Stomach (tissue), 9 donors: ENCODE data around the gene CDKN1C. TPM values are rescaled to one million over a fixed set of nuclear protein-coding genes. Genes with fewer than 3 reads are reported as not detected.

Experiments used
- DNase-seq, 2 donors: peaks; one replicate each; pipeline versions ENCODE4 v3.0.0 to v3.0.0-alpha.2; 2013 to 2019
- H3K27ac ChIP-seq, 5 donors: fragments of 200-600 bp in 4 of 5; sonication (generic) in 4 of 5; one replicate each; pipeline ENCODE4 v1.5.1; 2013 to 2019; ENCODE audit warnings: mild to moderate bottlenecking in 1 of 5, moderate library complexity in 1 of 5
- H3K27me3 ChIP-seq, 3 donors: fragments of 200-600 bp; sonication (generic); one replicate each; pipeline ENCODE4 v1.5.1; 2017 to 2019; ENCODE audit warnings: mixed run types in 1 of 3
- H3K36me3 ChIP-seq, 4 donors: fragments of 200-600 bp; sonication (generic); 1 replicate in 3 of 4; 2 replicates in 1 of 4; pipeline ENCODE4 v1.5.1; 2016 to 2019
- H3K4me1 ChIP-seq, 4 donors: fragments of 200-600 bp; sonication (generic); one replicate each; pipeline ENCODE4 v1.5.1; 2016 to 2019
- H3K4me3 ChIP-seq, 4 donors: fragments of 200-600 bp; sonication (generic) in 3 of 4; one replicate each; pipeline ENCODE4 v1.5.1; 2016 to 2019; ENCODE audit warnings: mild to moderate bottlenecking in 1 of 4
- H3K9me3 ChIP-seq, 4 donors: fragments of 200-600 bp; sonication (generic); one replicate each; pipeline ENCODE4 v1.5.1; 2016 to 2019
- EP300 ChIP-seq: sonication (generic); formaldehyde crosslinking; IDR thresholded peaks from one replicate; pipeline ENCODE4 v1.6.1; 2017; ENCODE audit warnings: antibody characterized with exemption
- POLR2A ChIP-seq, 4 donors: fragments of 450-650 bp; IDR thresholded peaks; one replicate each; pipeline ENCODE4 v1.6.1; 2016; ENCODE audit warnings: antibody characterized with exemption in 4 of 4, control low read depth in 2 of 4, mild to moderate bottlenecking in 1 of 4, moderate library complexity in 1 of 4
- POLR2AphosphoS5 ChIP-seq, 3 donors: sonication (generic); formaldehyde crosslinking; IDR thresholded peaks; one replicate each; pipeline ENCODE4 v1.6.1; 2016; ENCODE audit warnings: antibody characterized with exemption in 3 of 3
- WGBS, 5 donors: extraction: QIAGEN DNeasy Blood & Tissue Kit in 3 of 5; methylation state at CpG; one replicate each; pipeline versions ENCODE4 v1.1.5 to v1.1.7; 2013 to 2018; 5-methylcytosine and 5-hydroxymethylcytosine counted together
- intact Hi-C: fragments of 100-400 bp; cut with DNase I; formaldehyde crosslinking; loops from one replicate; pipeline ENCODE4 v1.15.1; 2023; ENCODE audit warnings: low total_unique reads
- polyA plus RNA-seq, 3 donors: library from polyadenylated mRNA; stranded (reverse); fragments of 200-250 nt; gene quantifications; one replicate each; pipeline ENCODE4 v1.2.3, GENCODE V29; 2013
- total RNA-seq, 5 donors: library from RNA; depleted of rRNA; stranded (reverse); fragments of >200 nt; gene quantifications; one replicate each; pipeline versions ENCODE4 v1.1.0 to v1.2.3, GENCODE V29; 2014 to 2016
- TF ChIP-seq, protein P1 (sequence below), 7 experiments: fragments of 450-650 bp in 4 of 7; fragments of 200-600 bp in 3 of 7; sonication (generic) in 3 of 7; IDR thresholded peaks; one replicate each; pipeline ENCODE4 v1.5.1; 2016 to 2019; ENCODE audit warnings: antibody characterized with exemption in 7 of 7, control low read depth in 2 of 7, mild to moderate bottlenecking in 1 of 7
- donor health status: healthy with polysubstance abuse.
- donor health status: Bipolar disorder and iron deficiency.
- donor health status: healthy.

The CDKN1C gene
- total and polyA plus RNA-seq, 8 donors, result 10.5 to 99.1 (median 42.3) TPM

DNA sequence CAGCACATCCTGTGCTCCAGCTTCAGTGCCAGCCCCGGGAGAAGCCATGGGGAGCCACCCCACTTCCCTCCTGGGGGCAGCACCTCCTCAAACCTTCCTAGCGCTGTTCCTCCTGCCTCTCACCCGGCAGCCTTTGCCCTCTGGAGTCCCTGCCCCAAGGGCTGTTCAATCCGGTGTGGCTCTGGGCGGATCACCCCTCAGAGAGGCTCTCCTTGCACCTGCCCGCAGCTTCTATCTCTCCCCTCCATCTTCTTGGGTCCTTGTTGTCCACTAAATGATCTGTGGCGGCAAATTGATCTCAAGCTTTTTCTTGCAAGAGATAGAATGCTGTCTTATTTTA is 18.1 kb upstream of the CDKN1C start:
- H3K4me1 ChIP-seq, result peaks cover 42 to 55% (median 50%) of the 10 kb centered on the region in 4 donors
- no peaks in the 10 kb centered on the region for H3K36me3 ChIP-seq
- no peak for DNase-seq
- H3K4me3 ChIP-seq, result peak overlapping the region in 2 of 4 donors; percentile 23 to 66
- H3K27ac ChIP-seq, result peak overlapping the region; percentile 65 to 95 (median 89)
- TF ChIP-seq POLR2AphosphoS5 (IDR thresholded peaks at IDR 0.05) (no peak), EP300 (no peak)
- TF ChIP-seq, protein P1, sequence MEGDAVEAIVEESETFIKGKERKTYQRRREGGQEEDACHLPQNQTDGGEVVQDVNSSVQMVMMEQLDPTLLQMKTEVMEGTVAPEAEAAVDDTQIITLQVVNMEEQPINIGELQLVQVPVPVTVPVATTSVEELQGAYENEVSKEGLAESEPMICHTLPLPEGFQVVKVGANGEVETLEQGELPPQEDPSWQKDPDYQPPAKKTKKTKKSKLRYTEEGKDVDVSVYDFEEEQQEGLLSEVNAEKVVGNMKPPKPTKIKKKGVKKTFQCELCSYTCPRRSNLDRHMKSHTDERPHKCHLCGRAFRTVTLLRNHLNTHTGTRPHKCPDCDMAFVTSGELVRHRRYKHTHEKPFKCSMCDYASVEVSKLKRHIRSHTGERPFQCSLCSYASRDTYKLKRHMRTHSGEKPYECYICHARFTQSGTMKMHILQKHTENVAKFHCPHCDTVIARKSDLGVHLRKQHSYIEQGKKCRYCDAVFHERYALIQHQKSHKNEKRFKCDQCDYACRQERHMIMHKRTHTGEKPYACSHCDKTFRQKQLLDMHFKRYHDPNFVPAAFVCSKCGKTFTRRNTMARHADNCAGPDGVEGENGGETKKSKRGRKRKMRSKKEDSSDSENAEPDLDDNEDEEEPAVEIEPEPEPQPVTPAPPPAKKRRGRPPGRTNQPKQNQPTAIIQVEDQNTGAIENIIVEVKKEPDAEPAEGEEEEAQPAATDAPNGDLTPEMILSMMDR (IDR thresholded peaks at IDR 0.05), result no peak
- intact Hi-C loops, result no loop called here
- WGBS, 5 donors, result 65 to 84% (median 72%) methylated on average over 7 of the region's 7 CpGs
- peaks cover 0 to 20% (median 0%) of the 10 kb centered on the region in 3 donors for H3K27me3 ChIP-seq
- H3K9me3 ChIP-seq, result no peaks in the 10 kb centered on the region

- TF ChIP-seq EP300 (no peak), POLR2AphosphoS5 (IDR thresholded peaks at IDR 0.05) (no peak), POLR2A (IDR thresholded peaks at IDR 0.05) (no peak)
- TF ChIP-seq, protein P1 (IDR thresholded peaks at IDR 0.05), result no peak
- Histone ChIP-seq H3K27me3 (peaks cover 0 to 14% (median 0%) of the 10 kb centered on the region in 3 donors), H3K4me3 (peak overlapping the region; percentile 50 to 66 (median 62)), H3K27ac (peak overlapping the region; percentile 65 to 95 (median 89)), H3K4me1 (peaks cover 42 to 56% (median 53%) of the 10 kb centered on the region in 4 donors), H3K36me3 (no peaks in the 10 kb centered on the region), H3K9me3 (no peaks in the 10 kb centered on the region)
- 49 to 67% (median 54%) methylated on average over 16 to 23 of the region's 23 CpGs for WGBS, 5 donors
- intact Hi-C loops, result no loop called here
- DNase-seq, result peak; percentile 66 to 74
Measured at GRCh38 chr11:2902784-2903671, 17.5 kb upstream of the CDKN1C start.

DNA sequence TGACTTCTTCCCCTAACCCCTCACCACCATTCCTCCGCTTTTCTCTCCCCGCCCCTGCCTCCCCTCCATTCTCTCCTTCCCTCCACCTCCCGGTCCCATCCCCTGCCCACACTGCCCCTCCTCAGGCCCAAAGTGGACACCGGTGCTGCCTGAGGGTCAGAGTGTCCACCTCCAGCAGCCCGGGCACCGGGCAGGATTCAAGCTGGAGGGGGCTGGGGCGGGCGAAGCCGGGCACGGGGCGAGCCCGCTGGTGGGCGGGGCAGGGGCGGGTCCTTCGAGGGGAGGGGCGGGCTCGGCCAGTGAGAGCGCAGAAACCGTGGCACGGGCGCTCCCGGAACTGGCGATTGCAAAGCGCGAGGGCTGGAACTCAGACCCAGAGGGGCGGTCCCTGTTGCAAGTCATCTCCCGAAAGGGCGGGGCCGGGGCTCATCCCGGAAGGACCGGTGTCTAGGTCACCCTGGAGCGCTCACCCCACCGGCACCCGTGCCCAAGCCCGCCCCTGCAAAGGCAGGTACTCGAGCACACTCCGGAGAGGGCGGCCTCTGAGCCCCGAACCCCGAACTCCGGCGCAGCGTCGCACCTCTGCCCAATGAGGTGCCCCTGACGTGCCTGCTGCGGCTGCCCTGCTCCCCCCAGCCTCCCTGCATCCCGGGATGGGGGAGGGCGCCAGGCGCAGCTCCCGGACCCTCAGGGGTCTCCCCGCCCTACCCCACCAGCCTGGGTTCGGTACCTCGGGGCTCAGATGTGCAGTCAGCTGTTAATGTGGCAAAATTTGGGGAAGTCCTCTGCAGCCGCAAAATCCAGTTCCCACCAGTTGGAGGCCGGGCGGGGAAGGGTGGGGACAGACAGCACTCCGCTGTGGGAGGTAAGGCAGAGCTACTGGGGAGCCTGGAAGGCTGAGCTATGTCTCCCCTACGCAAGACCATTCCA is 16.5 kb upstream of the CDKN1C start:
- intact Hi-C loops, result no loop called here
- TF ChIP-seq, protein P1 (IDR thresholded peaks at IDR 0.05), result no peak
- no peak for TF ChIP-seq EP300
- TF ChIP-seq POLR2AphosphoS5 (IDR thresholded peaks at IDR 0.05), result peak in 1 of 3 donors; percentile 81
- no peak for TF ChIP-seq POLR2A (IDR thresholded peaks at IDR 0.05)
- Histone ChIP-seq H3K4me1 (peaks cover 42 to 63% (median 53%) of the 10 kb centered on the region in 4 donors), H3K4me3 (peak overlapping the region; percentile 50 to 66 (median 62)), H3K9me3 (no peaks in the 10 kb centered on the region), H3K27ac (peak overlapping the region; percentile 81 to 95 (median 89)), H3K27me3 (peaks cover 0 to 5% (median 0%) of the 10 kb centered on the region in 3 donors), H3K36me3 (no peaks in the 10 kb centered on the region)
- WGBS, 5 donors, result 5 to 14% (median 5%) methylated on average over 16 to 58 of the region's 58 CpGs
- DNase-seq, result peak; percentile 97

GRCh38 chr11:2901196-2901796 is 15.7 kb upstream of the CDKN1C start:
- intact Hi-C loops, result no loop called here
- DNase-seq, result no peak
- Histone ChIP-seq H3K27me3 (no peaks in the 10 kb centered on the region), H3K36me3 (no peaks in the 10 kb centered on the region), H3K27ac (peak overlapping the region; percentile 81 to 95 (median 89)), H3K9me3 (no peaks in the 10 kb centered on the region), H3K4me1 (peaks cover 42 to 63% (median 53%) of the 10 kb centered on the region in 4 donors), H3K4me3 (peak overlapping the region; percentile 50 to 66 (median 62))
- WGBS, 5 donors, result 81 to 89% (median 86%) methylated on average over 13 to 16 of the region's 16 CpGs
- TF ChIP-seq POLR2AphosphoS5 (IDR thresholded peaks at IDR 0.05) (no peak), EP300 (no peak), POLR2A (IDR thresholded peaks at IDR 0.05) (no peak)
- TF ChIP-seq, protein P1 (IDR thresholded peaks at IDR 0.05), result no peak
